ENCODE data around the gene ZNF205. TPM values are rescaled to one million over a fixed set of nuclear protein-coding genes. Genes with fewer than 3 reads are reported as not detected.

ZNF205 gene
- total RNA-seq, 1 donor from 2014 or later, result 12.9 TPM

- Mint-ChIP-seq H3K27ac (ENCODE audit: unreplicated experiment) (no peak overlapping the region), H3K36me3 (ENCODE audit: low read depth) (peaks cover 11% of the 10 kb centered on the region), H3K9me3 (ENCODE audit: low read depth) (no peaks in the 10 kb centered on the region), H3K4me1 (ENCODE audit: low read depth) (no peaks in the 10 kb centered on the region), H3K4me3 (ENCODE audit: unreplicated experiment) (no peak overlapping the region), H3K27me3 (ENCODE audit: low read depth) (no peaks in the 10 kb centered on the region)
- TF ChIP-seq CTCF (IDR thresholded peaks at IDR 0.05), result no peak
- no peak for DNase-seq (ENCODE audit: low spot score)
Observed at GRCh38 chr16:3142770-3143169, 30.4 kb downstream of the ZNF205 start.

GRCh38 chr16:3143189-3143588 is 30.8 kb downstream of the ZNF205 start:
- no peak for TF ChIP-seq CTCF (IDR thresholded peaks at IDR 0.05)

GRCh38 chr16:3143598-3144320 is 31.4 kb downstream of the ZNF205 start:
- Mint-ChIP-seq H3K9me3 (ENCODE audit: low read depth) (no peaks in the 10 kb centered on the region), H3K36me3 (ENCODE audit: low read depth) (peaks cover 11% of the 10 kb centered on the region), H3K27me3 (ENCODE audit: low read depth) (no peaks in the 10 kb centered on the region), H3K4me3 (ENCODE audit: unreplicated experiment) (no peak overlapping the region), H3K27ac (ENCODE audit: unreplicated experiment) (no peak overlapping the region), H3K4me1 (ENCODE audit: low read depth) (no peaks in the 10 kb centered on the region)
- no peak for TF ChIP-seq CTCF (IDR thresholded peaks at IDR 0.05)
- DNase-seq (ENCODE audit: low spot score), result no peak

More at GRCh38 chr16:3143189-3143588, 30.8 kb downstream of the ZNF205 start:
- H3K9me3 Mint-ChIP-seq (ENCODE audit: low read depth), result no peaks in the 10 kb centered on the region
- no peaks in the 10 kb centered on the region for H3K4me1 Mint-ChIP-seq (ENCODE audit: low read depth)
- H3K4me3 Mint-ChIP-seq (ENCODE audit: unreplicated experiment), result no peak overlapping the region
- DNase-seq (ENCODE audit: low spot score), result no peak
- peaks cover 11% of the 10 kb centered on the region for H3K36me3 Mint-ChIP-seq (ENCODE audit: low read depth)
- H3K27me3 Mint-ChIP-seq (ENCODE audit: low read depth), result no peaks in the 10 kb centered on the region
- H3K27ac Mint-ChIP-seq (ENCODE audit: unreplicated experiment), result no peak overlapping the region

GRCh38 chr16:3144321-3144983 is 32.1 kb downstream of the ZNF205 start:
- peaks cover 5% of the 10 kb centered on the region for H3K4me1 Mint-ChIP-seq (ENCODE audit: low read depth)
- no peak overlapping the region for H3K4me3 Mint-ChIP-seq (ENCODE audit: unreplicated experiment)
- no peak for TF ChIP-seq CTCF (IDR thresholded peaks at IDR 0.05)
- H3K9me3 Mint-ChIP-seq (ENCODE audit: low read depth), result no peaks in the 10 kb centered on the region
- no peaks in the 10 kb centered on the region for H3K27me3 Mint-ChIP-seq (ENCODE audit: low read depth)
- no peak overlapping the region for H3K27ac Mint-ChIP-seq (ENCODE audit: unreplicated experiment)
- no peak for DNase-seq (ENCODE audit: low spot score)
- H3K36me3 Mint-ChIP-seq (ENCODE audit: low read depth), result peaks cover 9% of the 10 kb centered on the region

- H3K36me3 Mint-ChIP-seq (ENCODE audit: low read depth), result peaks cover 9% of the 10 kb centered on the region
- TF ChIP-seq CTCF (IDR thresholded peaks at IDR 0.05), result no peak
- no peak overlapping the region for H3K27ac Mint-ChIP-seq (ENCODE audit: unreplicated experiment)
- DNase-seq (ENCODE audit: low spot score), result no peak
- H3K4me3 Mint-ChIP-seq (ENCODE audit: unreplicated experiment), result no peak overlapping the region
- no peaks in the 10 kb centered on the region for H3K9me3 Mint-ChIP-seq (ENCODE audit: low read depth)
- peaks cover 9% of the 10 kb centered on the region for H3K4me1 Mint-ChIP-seq (ENCODE audit: low read depth)
- no peaks in the 10 kb centered on the region for H3K27me3 Mint-ChIP-seq (ENCODE audit: low read depth)
Observed at GRCh38 chr16:3145151-3145550, 32.8 kb downstream of the ZNF205 start.
